HG03342 (cell line): ENCODE measurements around the gene MUC4.
A peak's percentile ranks its signal among the peaks of the same experiment; 100 is the strongest.

Experiments used
- ATAC-seq: cut with Tn5 transposase; IDR thresholded peaks from one replicate; pipeline ENCODE4 v1.9.1; 2021; ENCODE audit warnings: mild to moderate bottlenecking, moderate library complexity; ENCODE audit not compliant: unreplicated experiment

MUC4 gene

GRCh38 chr3:195811756-195812155 lies at the start of gene MUC4:
TSS of gene MUC4 (minus strand) at chr3:195811929. CDS start at chr3:195811817, 112 bp downstream.
- no peak for ATAC-seq

GRCh38 chr3:195860456-195860855 lies 48.7 kb upstream of the MUC4 start:
- no peak for ATAC-seq

GRCh38 chr3:195859846-195860411 lies 48.2 kb upstream of the MUC4 start:
- ATAC-seq, result no peak

- ATAC-seq, result no peak
Observed at GRCh38 chr3:195859061-195859845, 47.5 kb upstream of the MUC4 start.

GRCh38 chr3:195856410-195857084 lies 44.8 kb upstream of the MUC4 start:
- no peak for ATAC-seq

- no peak for ATAC-seq
Observed at GRCh38 chr3:195855471-195856409, 44.0 kb upstream of the MUC4 start.

- no peak for ATAC-seq
Observed at GRCh38 chr3:195854628-195855294, 43.0 kb upstream of the MUC4 start.

- ATAC-seq, result no peak
Observed at GRCh38 chr3:195853996-195854395, 42.3 kb upstream of the MUC4 start.

GRCh38 chr3:195853036-195853435 lies 41.3 kb upstream of the MUC4 start:
- ATAC-seq, result no peak

- ATAC-seq, result peak; percentile 89
Observed at GRCh38 chr3:195850857-195851543, 39.3 kb upstream of the MUC4 start.

- ATAC-seq, result no peak
Observed at GRCh38 chr3:195849322-195850074, 37.8 kb upstream of the MUC4 start.

- ATAC-seq, result no peak
Observed at GRCh38 chr3:195847055-195847950, 35.6 kb upstream of the MUC4 start.

- no peak for ATAC-seq
Observed at GRCh38 chr3:195845483-195845882, 33.8 kb upstream of the MUC4 start.

GRCh38 chr3:195844671-195845218 lies 33.0 kb upstream of the MUC4 start:
- no peak for ATAC-seq

GRCh38 chr3:195839260-195840010 lies 27.7 kb upstream of the MUC4 start:
- no peak for ATAC-seq

GRCh38 chr3:195838714-195839113 lies 27.0 kb upstream of the MUC4 start:
- ATAC-seq, result no peak
